ENCODE measurements around the gene GALNT16. TPM values are rescaled to one million over a fixed set of nuclear protein-coding genes. Genes with fewer than 3 reads are reported as not detected.

GALNT16 gene
- total and polyA plus RNA-seq, 2 of the 8 experiments (the other 6 are each of a cell fraction or from before 2014, with no cell fraction given), result 5.4 to 6.3 TPM

GRCh38 chr14:69288956-69289705 lies 29.2 kb downstream of the GALNT16 start:
- Histone ChIP-seq H3K23ac (ENCODE audit: insufficient read length) (no peak overlapping the region), H3K14ac (ENCODE audit: insufficient read length) (no peak overlapping the region), H4K91ac (replicated peaks; ENCODE audit: insufficient read length, low read length) (no peak overlapping the region), H3K27ac (ENCODE audit: low read depth, low read length) (no peak overlapping the region), H4K8ac (ENCODE audit: extremely low read depth, insufficient read depth, low read length) (no peak overlapping the region), H2BK120ac (replicated peaks; ENCODE audit: low read depth, low read length) (no peak overlapping the region), H3K4ac (replicated peaks; ENCODE audit: insufficient read length, low read depth, low read length) (no peak overlapping the region), H3K79me2 (ENCODE audit: control insufficient read depth in 1 of 2, insufficient read depth in 2 of 2, low read length in 2 of 2) (no peaks in the 10 kb centered on the region), H2AFZ (ENCODE audit: low read length) (no peak overlapping the region), H3K36me3 (ENCODE audit: control insufficient read depth in 2 of 4, insufficient read depth in 4 of 4, low read length in 3 of 4) (no peaks in the 10 kb centered on the region), H3K9ac (replicated peaks in 1 of 4; ENCODE audit: extremely low read depth in 1 of 4, low read depth in 3 of 4, low read length in 3 of 4) (no peak overlapping the region), H3K18ac (ENCODE audit: extremely low read depth, low read length) (no peak overlapping the region), H4K20me1 (replicated peaks in 1 of 2; ENCODE audit: control insufficient read depth in 1 of 2, insufficient read depth in 2 of 2, low read length in 2 of 2) (no peaks in the 10 kb centered on the region), H3K9me3 (ENCODE audit: insufficient read depth in 2 of 2, low read depth in 1 of 2, low read length in 1 of 2) (no peaks in the 10 kb centered on the region), H2AK5ac (ENCODE audit: low read depth, low read length) (no peak overlapping the region), H3K4me1 (replicated peaks in 1 of 4; ENCODE audit: control insufficient read depth in 3 of 4, insufficient read depth in 4 of 4, low read length in 3 of 4) (peaks cover 0 to 5% (median 2%) of the 10 kb centered on the region in 4 experiments; a peak in 4 of 7 replicates), H3K23me2 (ENCODE audit: low read depth, low read length) (no peaks in the 10 kb centered on the region), H2BK20ac (ENCODE audit: low read length) (no peak overlapping the region), H3K56ac (replicated peaks; ENCODE audit: insufficient read length, low read depth, low read length) (no peak overlapping the region), H4K5ac (ENCODE audit: insufficient read length, low read depth, low read length) (no peak overlapping the region), H2BK15ac (ENCODE audit: low read length) (no peak overlapping the region), H3K27me3 (replicated peaks in 1 of 4; ENCODE audit: control insufficient read depth in 3 of 4, extremely low read depth in 1 of 4, insufficient read depth in 3 of 4, low read length in 3 of 4) (no peaks in the 10 kb centered on the region; a peak in 1 of 7 replicates), H3K79me1 (ENCODE audit: low read depth, low read length) (no peaks in the 10 kb centered on the region), H2BK5ac (ENCODE audit: low read depth, low read length) (no peak overlapping the region), H2BK12ac (ENCODE audit: low read depth, low read length) (no peak overlapping the region), H3K4me2 (ENCODE audit: insufficient read depth in 1 of 2, low read depth in 2 of 2, low read length in 2 of 2) (no peak overlapping the region), H3K4me3 (ENCODE audit: extremely low read depth in 1 of 4, insufficient read depth in 2 of 4, low read depth in 3 of 4, low read length in 4 of 4) (no peak overlapping the region)
- ChIA-PET POLR2A (ENCODE audit: partially characterized antibody) (no interaction called here), CTCF (ENCODE audit: partially characterized antibody) (interaction anchor here (0.7 to 6.4 kb wide), 15 partner anchors 9 to 160 kb away, joined by 3 to 63 read pairs (median 6); partner anchors contain the start of gene GALNT16)
- WGBS, 2 experiments (ENCODE audit: extremely low coverage in 1 of 2, insufficient coverage in 1 of 2, insufficient read length in 1 of 2, insufficient replicate concordance in 2 of 2, low coverage in 1 of 2, low lambda C conversion rate in 2 of 2, missing lambda C conversion rate in 1 of 2), result 89% methylated on average over 9 of the region's 9 CpGs; no CpG with 5 or more reads in 1 of the 2 experiments
- DNase-seq (ENCODE audit: low read depth in 1 of 2, low spot score in 2 of 2), result peak in 1 of 2 experiments; percentile 30
- no peak for FAIRE-seq
- TF ChIP-seq RBBP5 (IDR thresholded peaks at IDR 0.05; ENCODE audit: borderline replicate concordance, low read depth, low read length) (no peak), SAP30 (IDR thresholded peaks at IDR 0.05; ENCODE audit: insufficient read depth, insufficient replicate concordance, low read length) (no peak), SP2 (IDR thresholded peaks at IDR 0.05; ENCODE audit: low read length) (no peak), GABPA (IDR thresholded peaks at IDR 0.05; ENCODE audit: borderline replicate concordance, insufficient read depth, low read length) (no peak), GTF2F1 (IDR thresholded peaks at IDR 0.05; ENCODE audit: borderline replicate concordance, low read depth, low read length) (no peak), MAFK (IDR thresholded peaks at IDR 0.05; ENCODE audit: low read depth, low read length) (no peak), EGR1 (IDR thresholded peaks at IDR 0.05; ENCODE audit: borderline replicate concordance, low read depth, low read length) (no peak), EZH2 (IDR thresholded peaks at IDR 0.05; ENCODE audit: low read depth, low read length, severe bottlenecking) (no peak), ASH2L (IDR thresholded peaks at IDR 0.05; ENCODE audit: low read length) (no peak), CEBPB (IDR thresholded peaks at IDR 0.05; ENCODE audit: low read depth, low read length) (no peak)

Measured in H1 (cell line).